ENCODE measurements around the gene BACE2.
"Not testable (repeated sequence)": the region's sequence is repeated elsewhere in the genome, so short reads cannot be mapped to it uniquely, and the experiment has no call there.

BACE2 gene

DNA sequence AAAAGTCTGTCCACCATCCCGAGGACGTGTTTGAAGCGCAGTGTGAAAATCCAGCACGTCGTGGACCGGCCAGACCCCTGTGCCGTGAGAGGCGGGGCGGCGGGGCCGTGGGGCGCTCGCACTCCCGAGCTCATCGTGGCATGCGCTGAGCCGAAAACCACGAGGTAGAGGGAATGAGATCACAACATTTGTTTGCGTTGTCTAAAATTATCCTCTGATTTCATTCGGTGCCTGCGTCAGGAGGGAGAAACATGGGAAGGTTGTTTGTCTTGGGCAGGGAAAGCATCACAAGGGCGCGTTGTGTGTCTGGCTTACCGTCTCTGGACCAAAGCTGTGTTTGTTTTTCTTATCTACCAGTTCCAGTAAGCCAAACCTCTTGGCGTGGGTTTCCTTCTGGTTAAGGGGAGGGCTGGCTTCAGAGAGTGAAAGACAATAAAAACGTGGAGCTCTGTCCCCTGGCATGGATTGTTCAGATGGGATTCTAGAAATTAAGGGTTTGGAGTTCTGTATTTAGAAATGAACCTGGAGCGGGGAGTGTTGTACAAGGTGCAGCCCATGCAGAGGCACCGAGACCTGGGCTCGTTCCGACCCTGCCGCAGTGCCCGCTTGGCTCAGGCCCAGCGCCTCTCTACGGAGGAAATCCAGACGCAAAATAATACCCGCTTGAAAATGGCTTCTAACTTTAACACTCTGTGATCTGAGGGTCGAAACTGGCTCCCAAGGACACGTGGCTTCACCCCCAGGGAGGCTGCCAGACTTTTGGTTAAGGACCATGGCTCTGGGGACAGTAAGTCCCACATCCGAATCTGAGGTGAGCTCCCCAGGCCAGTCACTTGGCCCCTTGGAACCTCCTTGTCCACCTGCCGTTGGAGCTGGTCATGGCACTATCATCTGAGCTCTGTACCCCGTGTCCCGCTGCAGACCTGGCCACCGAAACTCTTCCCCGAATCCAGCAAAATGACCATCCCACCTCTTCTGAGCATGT, 79.9 kb downstream of the BACE2 start:
- Mint-ChIP-seq H3K36me3 (no peaks in the 10 kb centered on the region), H3K27ac (no peak overlapping the region), H3K4me3 (no peak overlapping the region), H3K4me1 (no peaks in the 10 kb centered on the region), H3K9me3 (no peaks in the 10 kb centered on the region), H3K27me3 (peaks cover 3% of the 10 kb centered on the region)

DNA sequence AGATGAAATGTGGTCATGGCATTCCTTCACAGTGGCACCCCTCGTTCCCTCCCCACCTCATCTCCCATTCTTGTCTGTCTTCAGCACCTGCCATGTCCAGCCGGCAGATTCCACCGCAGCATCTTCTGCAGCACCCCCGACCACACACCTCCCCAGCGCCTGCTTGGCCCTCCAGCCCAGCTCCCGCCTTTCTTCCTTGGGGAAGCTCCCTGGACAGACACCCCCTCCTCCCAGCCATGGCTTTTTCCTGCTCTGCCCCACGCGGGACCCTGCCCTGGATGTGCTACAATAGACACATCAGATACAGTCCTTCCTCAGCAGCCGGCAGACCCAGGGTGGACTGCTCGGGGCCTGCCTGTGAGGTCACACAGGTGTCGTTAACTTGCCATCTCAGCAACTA, 81.5 kb downstream of the BACE2 start:
- Mint-ChIP-seq H3K4me3 (no peak overlapping the region), H3K9me3 (no peaks in the 10 kb centered on the region), H3K27ac (no peak overlapping the region), H3K36me3 (no peaks in the 10 kb centered on the region), H3K4me1 (no peaks in the 10 kb centered on the region), H3K27me3 (peaks cover 4% of the 10 kb centered on the region)

- H3K4me3 Mint-ChIP-seq: no peak overlapping the region
- peaks cover 4% of the 10 kb centered on the region for H3K27me3 Mint-ChIP-seq
- no peaks in the 10 kb centered on the region for H3K4me1 Mint-ChIP-seq
- H3K27ac Mint-ChIP-seq: no peak overlapping the region
- no peaks in the 10 kb centered on the region for H3K9me3 Mint-ChIP-seq
- H3K36me3 Mint-ChIP-seq: no peaks in the 10 kb centered on the region
These were observed 82.6 kb downstream of the BACE2 start for GRCh38 chr21:41250519-41250918.

GRCh38 chr21:41251961-41252642, 84.1 kb downstream of the BACE2 start:
- H3K4me3 Mint-ChIP-seq: no peak overlapping the region
- peaks cover 6% of the 10 kb centered on the region for H3K9me3 Mint-ChIP-seq
- H3K36me3 Mint-ChIP-seq: no peaks in the 10 kb centered on the region
- H3K4me1 Mint-ChIP-seq: no peaks in the 10 kb centered on the region
- peaks cover 4% of the 10 kb centered on the region for H3K27me3 Mint-ChIP-seq
- no peak overlapping the region for H3K27ac Mint-ChIP-seq

DNA sequence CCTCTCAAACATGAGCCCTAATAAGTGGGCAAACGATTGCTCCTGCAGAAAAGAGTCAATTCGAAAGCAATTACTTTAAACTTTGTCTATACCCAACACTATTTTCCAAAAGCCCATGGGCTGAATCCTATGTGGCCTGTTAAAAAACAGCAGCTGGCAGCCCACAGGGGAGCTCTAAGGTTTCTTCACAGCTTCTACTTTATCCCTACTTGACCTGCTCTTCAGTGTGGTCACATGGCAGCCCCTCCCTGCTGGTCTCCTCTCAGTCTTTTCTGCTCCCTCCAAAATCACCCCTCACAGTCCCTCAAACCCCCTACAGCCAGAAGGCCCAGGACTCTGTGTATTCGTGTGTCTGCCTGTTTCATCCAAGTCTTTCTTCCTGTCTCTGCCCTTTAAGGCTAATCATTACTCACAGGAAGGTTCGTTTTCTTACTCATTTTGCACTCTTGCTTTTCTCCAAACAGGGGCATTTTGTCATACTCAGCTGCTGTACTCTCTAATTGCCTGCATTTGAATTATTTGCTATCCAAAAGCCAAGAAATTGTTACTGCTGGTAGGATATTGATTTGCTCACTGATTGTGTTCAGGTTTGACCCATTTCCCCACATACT, 86.2 kb downstream of the BACE2 start:
- Mint-ChIP-seq H3K4me3 (no peak overlapping the region), H3K27ac (no peak overlapping the region), H3K9me3 (peaks cover 6% of the 10 kb centered on the region), H3K36me3 (no peaks in the 10 kb centered on the region), H3K4me1 (no peaks in the 10 kb centered on the region), H3K27me3 (peaks cover 4% of the 10 kb centered on the region)

DNA sequence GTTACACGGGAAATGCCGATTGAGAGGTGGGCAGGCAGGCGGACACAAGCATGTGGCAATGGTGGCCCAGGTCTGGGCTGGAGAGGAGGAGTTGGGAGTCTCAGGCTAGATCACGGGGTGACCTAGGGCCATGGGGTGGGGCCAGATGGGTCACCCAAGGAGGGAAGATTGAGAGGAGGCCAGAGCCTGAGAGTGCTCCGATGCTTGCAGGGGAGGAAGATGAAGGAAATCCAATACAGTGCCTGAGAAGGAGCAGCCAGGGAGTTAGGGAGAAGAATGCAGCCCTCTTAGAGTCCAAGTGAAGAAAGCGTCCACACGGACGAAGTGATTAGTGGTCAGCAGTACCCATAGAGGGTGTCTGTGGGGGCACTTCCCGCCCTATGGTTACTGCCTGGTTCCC, 87.2 kb downstream of the BACE2 start:
- no peaks in the 10 kb centered on the region for H3K36me3 Mint-ChIP-seq
- H3K4me3 Mint-ChIP-seq: no peak overlapping the region
- peaks cover 6% of the 10 kb centered on the region for H3K9me3 Mint-ChIP-seq
- no peaks in the 10 kb centered on the region for H3K4me1 Mint-ChIP-seq
- no peak overlapping the region for H3K27ac Mint-ChIP-seq
- peaks cover 4% of the 10 kb centered on the region for H3K27me3 Mint-ChIP-seq

DNA sequence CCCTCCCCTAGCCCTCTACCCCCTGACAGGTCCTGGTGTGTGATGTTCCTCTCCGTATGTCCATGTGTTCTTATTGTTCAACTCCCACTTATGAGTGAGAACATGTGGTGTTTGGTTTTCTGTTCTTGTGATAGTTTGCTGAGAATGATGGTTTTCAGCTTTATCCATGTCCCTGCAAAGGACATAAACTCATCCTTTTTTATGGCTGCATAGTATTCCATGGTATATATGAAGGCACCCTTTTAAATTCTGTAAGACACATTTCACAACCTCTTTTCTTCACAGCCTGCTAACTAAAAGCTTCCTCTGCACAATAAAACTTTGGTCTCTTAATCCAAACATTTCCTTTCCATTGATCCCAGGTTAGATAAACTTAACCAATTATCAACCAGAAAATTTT, 88.3 kb downstream of the BACE2 start:
- not testable (repeated sequence) for H3K36me3 Mint-ChIP-seq, H3K9me3 Mint-ChIP-seq, H3K4me3 Mint-ChIP-seq, H3K27ac Mint-ChIP-seq, H3K4me1 Mint-ChIP-seq, H3K27me3 Mint-ChIP-seq

GRCh38 chr21:41256771-41257702, 89.1 kb downstream of the BACE2 start:
- Mint-ChIP-seq H3K27ac (no peak overlapping the region), H3K36me3 (no peaks in the 10 kb centered on the region), H3K9me3 (peaks cover 6% of the 10 kb centered on the region), H3K4me3 (no peak overlapping the region), H3K27me3 (peaks cover 1% of the 10 kb centered on the region), H3K4me1 (no peaks in the 10 kb centered on the region)

DNA sequence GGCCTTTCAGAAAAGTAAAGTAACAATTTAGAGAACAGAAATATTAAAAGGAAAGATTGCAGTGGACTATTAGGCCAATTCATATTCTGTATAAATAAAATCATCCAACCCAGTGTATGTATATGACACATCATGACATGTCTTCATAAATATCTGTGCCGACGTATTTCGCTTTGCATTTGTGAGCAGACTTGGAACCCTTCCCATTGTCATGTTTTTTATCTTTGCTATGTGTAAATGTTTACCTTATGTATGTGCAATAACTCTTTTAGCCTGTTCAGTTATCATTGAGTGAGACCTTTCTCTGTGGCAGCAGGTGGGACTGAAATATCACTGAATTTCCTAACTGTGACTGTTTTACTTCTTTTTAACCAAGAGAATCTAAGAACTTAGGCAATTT, 90.7 kb downstream of the BACE2 start:
- Mint-ChIP-seq H3K4me3 (no peak overlapping the region), H3K4me1 (no peaks in the 10 kb centered on the region), H3K9me3 (peaks cover 6% of the 10 kb centered on the region), H3K27ac (no peak overlapping the region), H3K36me3 (no peaks in the 10 kb centered on the region), H3K27me3 (peaks cover 7% of the 10 kb centered on the region)

DNA sequence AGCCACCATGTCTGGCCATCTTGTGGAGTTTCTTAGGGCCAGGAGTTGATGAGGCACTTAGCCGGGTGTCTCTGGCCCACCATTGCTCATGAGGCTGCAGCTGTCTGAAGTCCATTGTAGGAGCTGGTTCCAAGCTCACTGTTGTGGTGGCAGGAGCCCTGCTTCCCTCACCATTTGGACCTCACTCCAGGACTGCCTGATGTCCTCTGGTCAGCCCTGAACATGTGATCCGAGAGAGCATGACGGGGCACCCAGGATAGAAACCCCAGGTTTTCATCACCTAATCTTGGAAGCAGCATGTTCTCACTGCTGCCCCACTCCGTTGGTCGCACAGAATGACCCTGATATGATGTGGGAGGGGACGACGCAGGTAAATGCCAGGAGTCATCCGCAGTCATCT, 92.5 kb downstream of the BACE2 start:
- Mint-ChIP-seq H3K27me3 (peaks cover 9% of the 10 kb centered on the region), H3K36me3 (no peaks in the 10 kb centered on the region), H3K4me3 (no peak overlapping the region), H3K9me3 (peaks cover 6% of the 10 kb centered on the region), H3K27ac (no peak overlapping the region), H3K4me1 (no peaks in the 10 kb centered on the region)

GRCh38 chr21:41267346-41267745, 99.4 kb downstream of the BACE2 start:
- Mint-ChIP-seq H3K27me3 (peaks cover 21% of the 10 kb centered on the region), H3K9me3 (peaks cover 10% of the 10 kb centered on the region), H3K4me1 (no peaks in the 10 kb centered on the region), H3K27ac (no peak overlapping the region), H3K4me3 (no peak overlapping the region), H3K36me3 (peaks cover 5% of the 10 kb centered on the region)

DNA sequence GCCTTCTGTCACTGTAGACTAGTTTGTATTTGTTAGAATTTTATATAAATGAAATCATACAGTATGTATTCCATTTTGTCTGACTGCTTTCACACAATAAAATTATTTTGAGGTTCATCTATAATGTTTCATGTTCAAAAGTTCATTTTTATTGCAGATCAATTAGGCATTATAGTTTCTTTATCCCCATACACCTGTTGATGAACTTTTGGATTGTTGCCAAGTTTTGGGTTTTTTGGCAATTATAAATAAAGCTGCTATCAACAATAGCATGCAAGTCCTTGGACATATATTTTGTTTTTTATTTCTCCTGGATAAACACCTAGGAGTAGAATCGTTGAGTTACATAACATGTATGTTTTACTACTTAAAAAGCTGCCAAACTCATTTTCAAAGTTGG, 101.6 kb downstream of the BACE2 start:
- peaks cover 15% of the 10 kb centered on the region for H3K9me3 Mint-ChIP-seq
- no peak overlapping the region for H3K4me3 Mint-ChIP-seq
- peaks cover 5% of the 10 kb centered on the region for H3K36me3 Mint-ChIP-seq
- no peaks in the 10 kb centered on the region for H3K4me1 Mint-ChIP-seq
- H3K27ac Mint-ChIP-seq: no peak overlapping the region
- peaks cover 15% of the 10 kb centered on the region for H3K27me3 Mint-ChIP-seq

- H3K9me3 Mint-ChIP-seq: peaks cover 7% of the 10 kb centered on the region
- H3K27me3 Mint-ChIP-seq: peaks cover 7% of the 10 kb centered on the region
- H3K4me1 Mint-ChIP-seq: no peaks in the 10 kb centered on the region
- peaks cover 2% of the 10 kb centered on the region for H3K36me3 Mint-ChIP-seq
- no peak overlapping the region for H3K4me3 Mint-ChIP-seq
- H3K27ac Mint-ChIP-seq: no peak overlapping the region
These were observed 109.2 kb downstream of the BACE2 start for GRCh38 chr21:41277196-41277595.

- H3K36me3 Mint-ChIP-seq: no peaks in the 10 kb centered on the region
- H3K9me3 Mint-ChIP-seq: peaks cover under 1% of the 10 kb centered on the region
- H3K27ac Mint-ChIP-seq: no peak overlapping the region
- peaks cover 6% of the 10 kb centered on the region for H3K27me3 Mint-ChIP-seq
- no peaks in the 10 kb centered on the region for H3K4me1 Mint-ChIP-seq
- no peak overlapping the region for H3K4me3 Mint-ChIP-seq
These were observed 109.9 kb downstream of the BACE2 start for GRCh38 chr21:41277846-41278245.

All from activated naive CD4-positive, alpha-beta T cell treated with anti-CD3 and anti-CD28 coated beads, Interleukin-2, amount 50 U/mL, for 24 hours (primary cell).